ENCODE results near the gene CABYR. TPM values are rescaled to one million over a fixed set of nuclear protein-coding genes. Genes with fewer than 3 reads are reported as not detected.
"Not testable (repeated sequence)": the region's sequence is repeated elsewhere in the genome, so short reads cannot be mapped to it uniquely, and the experiment has no call there.

CABYR gene
- polyA plus RNA-seq, 10 donors = 1.9 to 7.3 (median 2.9) TPM

DNA sequence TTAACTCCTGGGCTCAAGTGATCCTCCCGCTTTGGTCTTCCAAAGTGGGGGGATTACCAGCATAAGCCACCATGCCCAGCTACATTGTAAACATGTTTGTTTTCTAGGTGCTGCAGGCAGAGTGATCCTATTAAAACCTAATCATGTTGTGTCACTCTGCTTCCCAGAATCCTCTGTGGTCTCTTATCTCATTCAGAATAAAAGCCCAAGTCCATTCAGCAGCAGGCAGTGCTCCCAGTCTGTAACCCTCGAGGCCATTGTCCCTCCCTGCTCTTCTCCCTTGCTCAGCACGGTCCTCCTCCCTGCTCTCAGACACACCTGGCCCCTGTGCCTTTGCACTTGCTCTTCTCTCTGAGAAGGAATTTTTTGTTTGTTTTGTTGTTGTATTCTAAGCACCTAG, 11.1 kb upstream of the CABYR start:
- no peak for DNase-seq

- DNase-seq = no peak
Measured at GRCh38 chr18:24128700-24129099, 10.2 kb upstream of the CABYR start.

GRCh38 chr18:24130494-24130893, 8.4 kb upstream of the CABYR start:
- DNase-seq = no peak

DNA sequence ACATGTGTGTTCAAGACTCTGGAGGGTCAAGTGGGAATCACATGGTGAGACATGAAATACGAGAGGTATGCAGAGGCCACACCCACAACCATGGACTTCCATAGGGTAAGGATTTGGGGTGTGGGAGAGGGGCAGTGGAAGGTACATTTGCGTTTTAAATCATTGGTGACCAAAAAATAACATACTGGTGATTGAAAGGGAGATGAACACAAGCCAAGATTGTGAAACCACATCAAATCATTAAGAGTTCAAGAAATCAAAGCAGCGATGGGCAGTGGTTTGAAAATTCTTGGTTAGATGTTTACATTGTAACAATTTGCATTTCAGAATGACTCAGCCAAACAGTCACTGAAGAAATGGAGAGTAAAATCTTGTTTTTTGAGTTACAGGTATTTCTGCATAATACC, 1.9 kb upstream of the CABYR start:
- DNase-seq = no peak

- DNase-seq = peak in 1 of 3 donors; percentile 2
Measured at GRCh38 chr18:24138409-24138788, 463 bp upstream of the CABYR start.

GRCh38 chr18:24140697-24141096, 1.8 kb downstream of the CABYR start:
- no peak for DNase-seq

- no peak for DNase-seq
Measured at GRCh38 chr18:24142376-24142775, 3.5 kb downstream of the CABYR start.

GRCh38 chr18:24149591-24149990, 10.7 kb downstream of the CABYR start:
- not testable (repeated sequence) for DNase-seq

DNA sequence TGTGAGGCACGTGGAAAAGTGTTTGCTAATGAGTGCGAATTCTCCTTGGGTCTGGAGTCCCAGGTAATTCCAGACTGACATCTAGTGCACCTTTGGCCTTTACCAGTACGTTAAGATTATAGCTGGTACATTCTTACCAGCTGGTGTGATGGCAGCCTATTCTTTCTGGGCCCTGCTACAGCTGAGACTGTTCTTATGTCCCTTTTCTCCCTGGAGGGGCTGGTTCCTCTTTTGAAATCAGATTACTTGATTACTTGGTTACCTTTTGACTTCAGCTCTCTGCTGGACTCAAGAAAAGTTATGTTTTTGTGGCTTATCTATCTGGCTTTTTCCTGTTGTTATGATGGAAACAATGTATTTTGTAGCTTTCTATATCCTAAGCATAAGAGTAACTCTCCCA, 14.5 kb downstream of the CABYR start:
- no peak for DNase-seq

DNA sequence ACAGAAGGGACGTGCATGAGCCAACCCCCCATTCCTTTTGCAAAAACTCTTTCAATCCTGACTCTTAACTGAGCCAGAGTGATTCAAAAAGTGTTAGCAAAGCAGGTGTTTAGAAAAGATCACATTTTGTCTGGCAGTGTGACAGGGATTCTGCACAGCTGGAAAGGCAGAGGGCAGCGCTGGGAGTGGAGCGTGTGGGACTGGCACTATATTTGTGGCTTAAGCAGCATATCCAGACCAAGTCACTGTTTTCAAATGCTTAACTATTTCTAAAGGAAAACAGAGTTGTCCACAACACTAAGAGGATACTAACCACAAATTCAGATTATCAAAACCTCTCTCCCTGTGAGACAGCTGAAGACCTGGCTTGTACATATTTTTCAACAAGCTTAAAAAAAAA, 19.0 kb downstream of the CABYR start:
- DNase-seq = no peak

DNA sequence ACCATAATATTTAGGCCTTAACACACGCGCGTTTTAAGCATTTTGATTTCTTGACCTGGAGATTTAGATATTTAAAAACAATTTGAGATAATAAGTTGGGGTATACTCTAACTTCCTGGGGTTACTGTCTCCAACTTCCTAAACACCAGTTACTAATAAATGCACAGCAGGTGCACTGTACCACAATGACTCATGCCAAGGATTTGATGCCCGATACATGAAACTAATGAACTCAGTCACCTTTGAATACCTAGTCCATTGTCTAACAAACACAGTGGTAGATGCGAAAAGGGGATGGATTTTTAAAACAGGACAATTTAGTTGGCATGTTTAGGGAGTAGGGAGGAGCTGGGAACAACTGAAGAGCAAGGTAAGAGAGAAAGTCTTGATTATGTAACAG, 21.2 kb downstream of the CABYR start:
- DNase-seq = no peak

DNA sequence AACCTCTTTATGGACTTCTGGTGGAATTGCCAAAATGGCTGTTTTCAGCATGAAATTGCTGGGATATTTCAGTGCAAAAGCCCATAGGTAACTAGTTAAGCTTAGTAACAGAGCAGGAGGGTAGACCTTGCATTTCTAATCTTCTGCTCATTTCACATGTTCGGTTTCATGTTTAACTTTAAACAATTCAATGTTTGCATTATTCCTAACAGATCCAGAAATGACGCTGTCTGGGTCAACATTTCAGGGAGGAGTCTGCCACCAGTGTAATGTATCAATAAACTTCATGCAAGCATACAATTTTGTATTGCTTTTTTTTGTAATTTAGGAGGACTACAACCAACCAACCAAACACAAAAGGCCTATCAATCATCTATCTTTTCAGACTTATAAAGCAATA, 22.4 kb downstream of the CABYR start:
- no peak for DNase-seq

- no peak for DNase-seq
Measured at GRCh38 chr18:24168496-24168895, 29.6 kb downstream of the CABYR start.

DNA sequence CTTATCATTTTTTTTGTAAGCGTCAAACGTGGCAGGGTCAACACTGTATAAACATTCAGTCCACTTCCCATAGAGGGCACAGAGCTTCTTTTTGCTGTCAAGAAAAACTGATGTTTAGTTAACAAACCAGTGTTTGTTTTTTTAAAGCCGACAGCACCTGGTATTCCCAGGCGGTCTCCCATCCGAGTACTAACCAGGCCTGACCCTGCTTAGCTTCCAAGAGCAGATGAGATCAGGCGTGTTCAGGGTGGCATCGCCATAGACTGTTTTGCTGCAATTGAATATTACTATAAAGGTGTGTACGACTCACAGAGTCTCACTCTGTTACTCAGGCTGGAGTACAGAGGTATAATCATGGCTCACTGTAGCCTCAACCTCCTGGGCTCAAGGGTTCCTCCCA, 31.5 kb downstream of the CABYR start:
- DNase-seq = no peak

DNA sequence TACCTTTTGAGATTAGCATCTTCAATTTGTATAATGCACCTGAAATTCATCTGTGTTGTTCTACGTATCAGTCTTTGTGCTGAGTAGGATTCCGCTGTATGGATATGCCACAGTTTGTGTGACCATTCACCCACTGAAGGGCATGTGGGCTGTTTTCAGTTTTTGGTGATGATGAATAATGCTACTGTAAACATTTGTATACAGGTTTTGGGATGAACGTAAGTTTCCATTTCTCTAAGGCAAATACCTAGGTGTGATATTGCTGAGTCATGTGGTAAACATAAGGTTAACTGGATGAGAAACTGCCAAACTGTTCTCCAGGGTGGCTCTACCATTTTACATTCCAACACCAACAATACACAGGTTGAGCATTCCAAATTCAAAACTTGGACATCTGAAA, 35.1 kb downstream of the CABYR start:
- no peak for DNase-seq

DNA sequence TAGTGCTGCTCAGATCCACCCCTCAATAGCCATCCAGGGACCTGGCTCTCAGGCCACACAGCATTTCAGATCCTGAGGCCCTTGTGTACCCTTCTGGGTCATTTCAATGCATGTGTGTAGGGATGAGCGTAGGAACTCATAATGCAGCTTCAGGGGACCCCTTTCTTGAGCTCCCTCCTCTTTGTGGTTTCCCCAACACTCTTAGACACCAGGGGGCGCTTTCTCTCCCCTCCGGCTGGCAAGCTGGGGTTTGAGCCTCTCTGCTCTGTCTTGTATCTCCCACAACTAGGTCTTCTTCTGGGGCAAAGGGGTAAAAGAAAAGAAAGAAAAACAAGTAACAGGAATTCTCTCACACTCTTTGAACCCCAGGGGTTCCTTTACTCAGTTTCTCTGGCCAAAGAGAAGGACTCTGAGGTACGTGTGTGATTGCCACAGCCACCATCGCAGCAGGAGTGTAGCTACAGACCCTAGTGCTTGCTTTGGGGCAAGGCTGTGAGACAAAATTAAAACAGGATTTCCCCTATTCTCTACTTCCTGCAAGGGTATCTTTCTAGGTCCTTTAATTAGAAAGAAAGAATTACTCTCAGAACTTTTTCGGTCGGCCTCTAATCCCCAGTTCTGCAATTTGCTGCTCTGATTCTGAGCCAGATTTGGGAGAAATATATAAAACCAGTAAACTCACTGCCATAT, 38.0 kb downstream of the CABYR start:
- peak; percentile 33 to 55 (median 52) for DNase-seq

DNA sequence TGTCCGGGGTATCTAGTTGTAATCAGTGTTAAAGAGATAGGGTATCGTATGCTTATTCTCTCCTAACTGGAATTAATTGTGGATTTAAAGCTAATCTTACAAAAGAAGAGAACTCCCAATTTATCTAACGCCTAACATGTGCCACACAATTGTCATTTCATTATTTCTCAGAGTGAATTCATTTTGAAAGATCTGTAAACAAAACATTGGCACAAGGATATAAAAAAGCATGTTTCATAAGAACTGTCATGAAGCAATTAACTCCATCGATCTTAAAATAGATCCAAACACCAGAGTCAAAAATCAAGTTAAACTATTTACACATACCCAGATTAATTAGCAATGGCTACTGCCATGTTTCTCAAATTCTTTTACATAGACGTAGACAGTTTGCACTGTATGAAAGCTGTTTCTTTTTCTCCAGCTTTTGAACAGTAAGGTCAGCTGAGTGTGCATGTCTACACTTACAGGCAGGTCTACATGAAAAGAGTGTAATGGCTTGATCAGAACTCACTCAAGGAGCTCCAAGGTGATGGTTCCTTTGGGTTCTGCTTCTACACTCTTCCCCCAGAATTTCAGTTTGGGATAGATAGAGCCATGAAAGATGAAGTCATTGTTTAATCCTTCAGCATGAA, 38.8 kb downstream of the CABYR start:
- DNase-seq = no peak

DNA sequence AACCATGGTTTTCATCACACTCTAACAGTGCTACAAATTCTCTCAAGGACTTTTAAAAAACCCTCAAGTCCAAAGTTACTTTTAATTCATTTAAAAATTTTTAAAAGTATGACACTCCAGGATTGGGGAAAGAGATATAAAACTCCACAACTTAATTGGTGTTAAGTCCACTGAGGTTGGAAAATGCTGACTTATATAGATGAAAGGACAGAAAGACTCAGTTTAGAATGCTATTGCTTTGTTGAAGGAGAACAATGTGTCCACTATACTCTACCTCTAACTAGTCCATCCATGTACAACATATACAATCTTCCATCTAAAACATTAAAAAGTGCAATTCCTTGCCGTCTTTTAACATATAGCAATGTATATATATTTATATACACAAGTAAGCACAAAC, 41.2 kb downstream of the CABYR start:
- DNase-seq = no peak

- DNase-seq = no peak
Measured at GRCh38 chr18:24181806-24182205, 42.9 kb downstream of the CABYR start.

GRCh38 chr18:24185805-24186204, 46.9 kb downstream of the CABYR start:
- DNase-seq = no peak

DNA sequence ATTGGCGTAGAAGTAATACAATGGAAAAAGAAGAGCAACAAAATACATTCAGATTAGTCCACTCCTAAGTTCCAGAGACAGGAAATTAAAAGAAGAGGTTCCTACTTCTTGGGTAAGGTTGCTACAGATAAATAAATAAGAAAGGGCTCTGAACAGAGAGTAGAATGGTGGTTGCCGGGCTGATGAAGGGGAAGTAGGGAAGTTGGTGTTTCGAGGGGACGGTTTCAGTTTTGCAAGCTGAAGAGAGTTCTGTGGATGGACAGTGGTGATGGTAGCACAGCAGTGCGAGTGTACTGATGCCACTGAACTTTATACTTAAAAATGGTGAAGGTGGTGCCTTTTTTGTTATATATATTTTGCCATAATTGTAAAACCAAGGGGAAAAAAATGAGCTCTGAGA, 48.2 kb downstream of the CABYR start:
- DNase-seq = no peak

GRCh38 chr18:24187689-24188088, 48.8 kb downstream of the CABYR start:
- no peak for DNase-seq

DNA sequence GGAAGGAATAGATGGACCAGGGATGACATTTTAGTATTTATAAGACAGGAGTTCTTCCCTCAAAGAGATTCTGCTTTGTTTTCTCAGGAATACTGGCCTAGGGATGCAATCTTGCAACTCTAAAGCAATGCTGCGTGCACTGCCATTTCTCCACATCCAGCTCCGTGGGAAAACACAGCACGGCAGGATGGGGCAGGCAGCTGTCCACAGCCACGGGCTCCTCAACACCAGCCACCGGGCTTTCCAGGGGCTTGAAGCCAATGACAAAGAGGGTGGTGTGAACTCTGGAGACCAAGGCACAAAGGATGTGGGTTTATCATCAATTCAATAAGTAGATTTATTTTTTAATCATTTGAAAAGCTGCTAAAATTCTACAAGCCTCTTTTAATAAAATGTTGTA, 49.3 kb downstream of the CABYR start:
- DNase-seq = no peak

- DNase-seq = peak in 2 of 3 donors; percentile 51 to 63
Measured at GRCh38 chr18:24189007-24189528, 50.2 kb downstream of the CABYR start.

Data from muscle of back (tissue), 11 donors.